Endothelial cell of umbilical vein (primary cell): ENCODE data around the gene AMMECR1L.

Source experiments
- CTCF ChIP-seq, 2 donors: IDR thresholded peaks; 1 replicate in 1 of 2; 2 replicates in 1 of 2; pipeline ENCODE4 v1.5.1; 2011; ENCODE audit warnings: low read length in 2 of 2, mild to moderate bottlenecking in 2 of 2, moderate library complexity in 2 of 2, control low read depth in 1 of 2, inconsistent platforms in 1 of 2, low read depth in 1 of 2; ENCODE audit not compliant: insufficient read depth in 1 of 2; ENCODE audit errors: extremely low read depth in 1 of 2
- JUN ChIP-seq: IDR thresholded peaks from 2 replicates; pipeline ENCODE4 v1.6.1; 2011; ENCODE audit warnings: borderline replicate concordance, low read depth; ENCODE audit not compliant: insufficient read length, insufficient read depth
- MAX ChIP-seq: IDR thresholded peaks from 2 replicates; pipeline ENCODE4 v1.6.1; 2011; ENCODE audit not compliant: insufficient read depth, insufficient read length
- MYC ChIP-seq: IDR thresholded peaks from one replicate; pipeline ENCODE4 v1.6.1; 2011; ENCODE audit warnings: mild to moderate bottlenecking, low read depth, low read length
- POLR2A ChIP-seq: IDR thresholded peaks from 2 replicates; pipeline ENCODE4 v1.6.1; 2012; ENCODE audit warnings: low read depth, mild to moderate bottlenecking, control low read depth, low read length

- TF ChIP-seq CTCF (IDR thresholded peaks at IDR 0.05; ENCODE audit: extremely low read depth in 1 of 2, insufficient read depth in 1 of 2, low read depth in 1 of 2, low read length in 2 of 2) (no peak), MYC (no peak), POLR2A (no peak), JUN (no peak), MAX (no peak)
Measured at GRCh38 chr2:127814677-127815076, 71.1 kb downstream of the AMMECR1L start.
